ENCODE data around the gene GTPBP10. TPM values are rescaled to one million over a fixed set of nuclear protein-coding genes. Genes with fewer than 3 reads are reported as not detected.

Gene GTPBP10, protein sequence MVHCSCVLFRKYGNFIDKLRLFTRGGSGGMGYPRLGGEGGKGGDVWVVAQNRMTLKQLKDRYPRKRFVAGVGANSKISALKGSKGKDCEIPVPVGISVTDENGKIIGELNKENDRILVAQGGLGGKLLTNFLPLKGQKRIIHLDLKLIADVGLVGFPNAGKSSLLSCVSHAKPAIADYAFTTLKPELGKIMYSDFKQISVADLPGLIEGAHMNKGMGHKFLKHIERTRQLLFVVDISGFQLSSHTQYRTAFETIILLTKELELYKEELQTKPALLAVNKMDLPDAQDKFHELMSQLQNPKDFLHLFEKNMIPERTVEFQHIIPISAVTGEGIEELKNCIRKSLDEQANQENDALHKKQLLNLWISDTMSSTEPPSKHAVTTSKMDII
- 20.4 and 21.6 TPM in 2 replicates for total RNA-seq
- long read RNA-seq, full-length matches to known transcripts = 10 of 14 reads
- long read RNA-seq, partial matches to known transcripts = 0 of 14 reads
- long read RNA-seq, other reads (novel, unspliced or antisense) = 4 of 14 reads

DNA sequence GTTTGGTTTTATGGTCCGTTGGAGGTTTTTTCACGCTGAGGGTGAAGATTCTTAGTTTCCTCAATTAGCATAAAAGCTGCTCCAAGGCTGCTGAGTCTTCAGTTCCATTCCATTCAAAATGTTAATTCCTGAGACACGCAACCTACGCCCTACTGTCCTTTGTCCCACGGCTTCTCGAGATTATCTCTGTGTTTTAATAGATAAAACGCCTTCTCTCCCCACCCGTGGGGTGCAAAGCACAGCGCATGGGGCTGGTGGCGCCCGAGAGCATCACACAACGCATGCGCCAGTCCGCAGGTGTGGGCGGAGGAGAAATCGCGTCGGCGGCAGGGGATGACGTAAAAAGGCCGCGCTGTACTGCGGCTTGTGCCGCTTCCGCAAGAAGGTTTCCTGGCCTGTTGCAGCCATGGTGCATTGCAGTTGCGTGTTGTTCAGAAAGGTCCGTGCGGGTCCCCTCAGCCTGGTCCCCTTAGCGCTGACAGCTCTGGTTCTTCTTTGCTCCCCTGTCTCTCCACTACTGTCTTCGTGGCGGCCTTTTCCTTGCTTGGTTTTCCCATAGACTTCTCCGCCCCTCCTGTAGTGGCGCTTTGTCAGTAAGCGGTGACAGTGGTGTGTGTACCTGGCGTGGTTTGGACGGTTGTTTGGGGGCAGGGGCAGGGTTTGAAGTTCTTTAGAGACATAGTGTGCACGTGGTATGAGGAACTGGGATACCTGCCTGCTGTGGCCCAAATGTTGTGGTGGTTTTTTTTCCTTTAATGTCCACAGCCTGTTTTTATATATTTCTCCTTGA, at the start of gene GTPBP10:
GTPBP10 (plus strand) TSS at position 381 of the 790 bp plus-strand sequence; CDS start at position 407, 26 bp downstream.
- Mint-ChIP-seq H3K36me3 (ENCODE audit: low read depth) (no peaks in the 10 kb centered on the region), H3K27ac (ENCODE audit: unreplicated experiment) (peak within 1 kb of the TSS; percentile 98), H3K4me1 (peaks cover 35% of the 10 kb centered on the region), H3K4me3 (peak within 1 kb of the TSS; percentile 100), H3K9me3 (no peaks in the 10 kb centered on the region), H3K27me3 (ENCODE audit: low read depth) (no peaks in the 10 kb centered on the region)
- DNase-seq (ENCODE audit: low read depth, low spot score) = peak; percentile 85
- TF ChIP-seq, protein P1, sequence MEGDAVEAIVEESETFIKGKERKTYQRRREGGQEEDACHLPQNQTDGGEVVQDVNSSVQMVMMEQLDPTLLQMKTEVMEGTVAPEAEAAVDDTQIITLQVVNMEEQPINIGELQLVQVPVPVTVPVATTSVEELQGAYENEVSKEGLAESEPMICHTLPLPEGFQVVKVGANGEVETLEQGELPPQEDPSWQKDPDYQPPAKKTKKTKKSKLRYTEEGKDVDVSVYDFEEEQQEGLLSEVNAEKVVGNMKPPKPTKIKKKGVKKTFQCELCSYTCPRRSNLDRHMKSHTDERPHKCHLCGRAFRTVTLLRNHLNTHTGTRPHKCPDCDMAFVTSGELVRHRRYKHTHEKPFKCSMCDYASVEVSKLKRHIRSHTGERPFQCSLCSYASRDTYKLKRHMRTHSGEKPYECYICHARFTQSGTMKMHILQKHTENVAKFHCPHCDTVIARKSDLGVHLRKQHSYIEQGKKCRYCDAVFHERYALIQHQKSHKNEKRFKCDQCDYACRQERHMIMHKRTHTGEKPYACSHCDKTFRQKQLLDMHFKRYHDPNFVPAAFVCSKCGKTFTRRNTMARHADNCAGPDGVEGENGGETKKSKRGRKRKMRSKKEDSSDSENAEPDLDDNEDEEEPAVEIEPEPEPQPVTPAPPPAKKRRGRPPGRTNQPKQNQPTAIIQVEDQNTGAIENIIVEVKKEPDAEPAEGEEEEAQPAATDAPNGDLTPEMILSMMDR (conservative IDR thresholded peaks at IDR 0.05) = peak; percentile 65

DNA sequence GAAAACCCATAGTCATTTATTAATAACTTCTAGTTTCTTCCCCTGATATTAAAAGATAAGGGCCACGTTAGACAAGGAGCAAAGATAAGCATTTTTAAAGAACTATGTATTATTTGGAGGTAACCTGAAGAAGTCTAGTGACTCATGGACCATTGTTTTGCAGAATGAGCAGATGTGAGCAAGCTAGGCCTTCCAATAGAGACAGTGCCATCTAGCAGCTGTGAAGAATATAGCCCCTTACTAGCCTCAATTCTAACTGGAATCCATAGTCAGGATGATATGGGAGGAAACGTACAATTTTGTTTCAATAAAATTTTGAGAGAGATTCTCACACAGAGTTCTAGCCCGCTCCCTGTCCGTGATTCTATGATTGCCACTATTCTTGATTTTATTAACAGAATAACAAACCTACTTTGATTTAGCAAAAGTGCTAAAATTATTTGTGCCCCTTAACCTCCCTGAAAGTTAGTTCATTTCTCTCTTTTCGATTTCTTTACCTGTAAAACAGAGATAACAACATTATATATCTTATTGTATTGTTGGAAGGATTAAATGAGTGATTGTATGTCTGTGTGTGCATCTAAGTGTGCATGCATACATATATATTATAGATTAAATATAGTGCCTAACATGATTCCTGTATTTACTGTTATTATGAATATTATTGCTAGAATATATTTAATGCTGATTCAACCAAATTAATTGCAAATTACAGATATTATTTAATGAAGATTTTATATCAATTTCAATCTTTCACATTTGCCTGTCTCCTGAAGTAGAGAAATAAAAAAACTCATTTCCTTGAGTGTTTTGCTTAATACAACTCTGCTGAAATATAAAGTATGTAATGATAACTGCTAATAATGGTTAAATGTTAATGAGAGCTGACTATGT, 48.1 kb upstream of the GTPBP10 start:
- H3K27me3 Mint-ChIP-seq (ENCODE audit: low read depth) = no peaks in the 10 kb centered on the region
- no peak overlapping the region for H3K4me3 Mint-ChIP-seq
- no peak for DNase-seq (ENCODE audit: low read depth, low spot score)
- H3K36me3 Mint-ChIP-seq (ENCODE audit: low read depth) = peaks cover 2% of the 10 kb centered on the region
- H3K4me1 Mint-ChIP-seq = no peaks in the 10 kb centered on the region
- H3K27ac Mint-ChIP-seq (ENCODE audit: unreplicated experiment) = no peak overlapping the region
- TF ChIP-seq, protein P1 (conservative IDR thresholded peaks at IDR 0.05) = peak; percentile 65
- no peaks in the 10 kb centered on the region for H3K9me3 Mint-ChIP-seq

DNA sequence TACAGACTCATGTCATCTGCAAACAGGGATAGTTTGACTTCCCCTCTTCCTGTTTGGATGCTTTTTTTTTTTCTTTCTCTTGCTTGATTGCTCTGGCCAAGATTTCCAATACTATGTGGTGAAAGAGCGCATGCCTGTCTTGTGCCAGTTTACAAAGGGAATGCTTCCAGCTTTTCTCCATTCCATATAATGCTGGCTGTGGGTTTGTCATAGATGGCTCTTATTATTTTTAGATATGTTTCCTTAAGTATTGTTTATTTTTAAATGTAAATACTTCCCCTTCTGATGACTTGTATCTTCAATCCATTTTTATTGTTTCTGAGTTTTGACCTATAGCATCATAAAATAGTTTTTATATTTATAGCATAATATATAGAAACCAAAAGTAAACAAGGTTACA, 43.3 kb upstream of the GTPBP10 start:
- Mint-ChIP-seq H3K27me3 (ENCODE audit: low read depth) (no peaks in the 10 kb centered on the region), H3K4me3 (no peak overlapping the region), H3K36me3 (ENCODE audit: low read depth) (no peaks in the 10 kb centered on the region), H3K4me1 (no peaks in the 10 kb centered on the region), H3K27ac (ENCODE audit: unreplicated experiment) (no peak overlapping the region), H3K9me3 (no peaks in the 10 kb centered on the region)
- DNase-seq (ENCODE audit: low read depth, low spot score) = no peak
- TF ChIP-seq, protein P1 (conservative IDR thresholded peaks at IDR 0.05) = no peak

DNA sequence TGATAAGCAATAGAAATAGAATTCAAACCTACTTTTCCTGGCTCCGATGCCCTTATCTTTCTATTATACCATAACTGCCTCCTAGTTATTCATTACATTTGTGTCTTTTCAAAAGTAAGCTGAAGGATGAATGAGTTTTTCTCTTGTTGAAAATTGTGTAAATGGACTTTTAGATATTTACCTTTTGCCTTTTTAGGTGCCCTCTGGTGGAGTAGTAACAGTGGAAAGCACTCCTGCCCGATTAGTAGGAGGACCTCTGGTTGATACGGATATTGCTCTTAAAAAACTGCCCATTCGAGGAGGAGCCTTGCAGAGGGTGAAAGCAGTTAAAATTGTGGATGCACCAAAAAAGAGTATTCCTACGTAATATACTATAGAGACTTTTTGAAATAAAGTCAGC, 36.6 kb upstream of the GTPBP10 start:
- peaks cover 4% of the 10 kb centered on the region for H3K27me3 Mint-ChIP-seq (ENCODE audit: low read depth)
- H3K27ac Mint-ChIP-seq (ENCODE audit: unreplicated experiment) = no peak overlapping the region
- H3K9me3 Mint-ChIP-seq = no peaks in the 10 kb centered on the region
- DNase-seq (ENCODE audit: low read depth, low spot score) = no peak
- TF ChIP-seq, protein P1 (conservative IDR thresholded peaks at IDR 0.05) = no peak
- H3K4me3 Mint-ChIP-seq = no peak overlapping the region
- no peaks in the 10 kb centered on the region for H3K4me1 Mint-ChIP-seq
- no peaks in the 10 kb centered on the region for H3K36me3 Mint-ChIP-seq (ENCODE audit: low read depth)

DNA sequence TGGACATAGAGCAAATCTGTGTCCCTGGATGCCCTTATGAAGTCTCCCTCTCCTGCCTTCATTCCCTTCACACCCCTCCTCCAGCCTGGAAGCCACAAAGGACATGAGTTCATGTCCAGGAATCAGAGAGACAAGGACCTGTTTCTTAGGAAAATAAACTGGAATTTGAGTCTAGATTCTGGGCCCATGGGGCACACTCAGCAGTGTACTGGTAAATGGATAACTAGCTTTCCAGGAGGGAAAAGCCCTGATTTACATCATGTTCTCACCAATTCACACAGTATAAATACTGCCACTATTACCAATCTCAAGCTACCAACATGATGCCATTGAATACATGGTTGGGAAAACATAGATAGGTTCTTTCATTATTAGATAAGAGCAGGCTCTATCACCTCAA, 35.3 kb upstream of the GTPBP10 start:
- Mint-ChIP-seq H3K4me3 (no peak overlapping the region), H3K4me1 (no peaks in the 10 kb centered on the region)

More for the DNA sequence above, 35.3 kb upstream of the GTPBP10 start:
- DNase-seq (ENCODE audit: low read depth, low spot score) = no peak
- Mint-ChIP-seq H3K27me3 (ENCODE audit: low read depth) (peaks cover 7% of the 10 kb centered on the region), H3K36me3 (ENCODE audit: low read depth) (no peaks in the 10 kb centered on the region), H3K27ac (ENCODE audit: unreplicated experiment) (no peak overlapping the region), H3K9me3 (no peaks in the 10 kb centered on the region)
- TF ChIP-seq, protein P1 (conservative IDR thresholded peaks at IDR 0.05) = no peak
